Measurements from ENCODE around the gene YTHDF1. TPM values are rescaled to one million over a fixed set of nuclear protein-coding genes. Genes with fewer than 3 reads are reported as not detected.

Gene YTHDF1
- total RNA-seq, 1 donor from 2014 or later: 59.0 TPM

DNA sequence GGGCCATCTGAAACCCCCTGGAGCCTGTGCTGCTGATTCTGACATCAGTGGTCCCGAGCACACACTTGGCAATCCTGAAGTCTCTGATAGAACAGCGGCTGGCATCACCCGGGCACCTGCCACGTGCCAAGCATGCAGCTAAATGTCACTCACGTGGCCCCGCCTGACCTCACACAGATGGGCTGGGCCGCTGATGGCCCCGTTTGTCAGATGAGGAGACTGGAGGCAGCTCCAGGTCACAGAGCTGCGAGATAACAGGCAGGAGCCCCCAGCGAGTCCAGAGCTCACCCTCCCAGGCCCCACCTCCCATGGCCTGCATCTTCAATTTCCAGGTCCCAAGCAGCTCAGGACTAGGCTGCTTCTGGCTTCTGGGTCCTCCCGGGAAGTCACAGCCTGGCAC lies 67.2 kb downstream of the YTHDF1 start:
- Mint-ChIP-seq H3K27ac (ENCODE audit: unreplicated experiment) (no peak overlapping the region), H3K9me3 (peaks cover 9% of the 10 kb centered on the region), H3K4me1 (peaks cover 8% of the 10 kb centered on the region), H3K36me3 (ENCODE audit: low read depth) (peaks cover 6% of the 10 kb centered on the region), H3K27me3 (ENCODE audit: low read depth) (peaks cover 29% of the 10 kb centered on the region), H3K4me3 (no peak overlapping the region)
- TF ChIP-seq, protein P1, sequence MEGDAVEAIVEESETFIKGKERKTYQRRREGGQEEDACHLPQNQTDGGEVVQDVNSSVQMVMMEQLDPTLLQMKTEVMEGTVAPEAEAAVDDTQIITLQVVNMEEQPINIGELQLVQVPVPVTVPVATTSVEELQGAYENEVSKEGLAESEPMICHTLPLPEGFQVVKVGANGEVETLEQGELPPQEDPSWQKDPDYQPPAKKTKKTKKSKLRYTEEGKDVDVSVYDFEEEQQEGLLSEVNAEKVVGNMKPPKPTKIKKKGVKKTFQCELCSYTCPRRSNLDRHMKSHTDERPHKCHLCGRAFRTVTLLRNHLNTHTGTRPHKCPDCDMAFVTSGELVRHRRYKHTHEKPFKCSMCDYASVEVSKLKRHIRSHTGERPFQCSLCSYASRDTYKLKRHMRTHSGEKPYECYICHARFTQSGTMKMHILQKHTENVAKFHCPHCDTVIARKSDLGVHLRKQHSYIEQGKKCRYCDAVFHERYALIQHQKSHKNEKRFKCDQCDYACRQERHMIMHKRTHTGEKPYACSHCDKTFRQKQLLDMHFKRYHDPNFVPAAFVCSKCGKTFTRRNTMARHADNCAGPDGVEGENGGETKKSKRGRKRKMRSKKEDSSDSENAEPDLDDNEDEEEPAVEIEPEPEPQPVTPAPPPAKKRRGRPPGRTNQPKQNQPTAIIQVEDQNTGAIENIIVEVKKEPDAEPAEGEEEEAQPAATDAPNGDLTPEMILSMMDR (conservative IDR thresholded peaks at IDR 0.05): no peak
- no peak for DNase-seq (ENCODE audit: low read depth, low spot score)

DNA sequence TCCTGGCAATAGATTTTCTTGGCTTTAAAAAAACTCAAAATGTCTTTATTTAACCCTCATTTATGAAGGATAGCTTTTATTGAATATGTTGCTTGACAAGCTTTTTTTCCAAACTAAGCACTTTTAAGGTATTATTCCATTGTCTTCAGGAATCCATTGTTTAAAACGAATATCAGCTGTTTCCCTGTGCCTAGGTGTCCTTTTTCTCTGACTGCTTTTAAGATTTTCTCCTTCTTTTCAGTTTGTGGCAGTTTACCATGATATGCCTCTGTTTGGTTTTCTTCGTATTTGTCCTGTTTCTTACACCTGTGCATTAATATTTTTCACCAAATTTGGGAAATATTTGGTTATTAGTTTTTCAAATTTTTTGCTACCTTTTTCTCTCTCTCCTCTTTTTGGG lies 68.4 kb downstream of the YTHDF1 start:
- Mint-ChIP-seq H3K27ac (ENCODE audit: unreplicated experiment) (no peak overlapping the region), H3K9me3 (peaks cover 9% of the 10 kb centered on the region), H3K4me3 (no peak overlapping the region), H3K36me3 (ENCODE audit: low read depth) (peaks cover 6% of the 10 kb centered on the region), H3K4me1 (peaks cover 14% of the 10 kb centered on the region), H3K27me3 (ENCODE audit: low read depth) (peaks cover 30% of the 10 kb centered on the region)
- DNase-seq (ENCODE audit: low read depth, low spot score): no peak
- TF ChIP-seq, protein P1 (conservative IDR thresholded peaks at IDR 0.05): no peak

Small RNA genes lying within 50 kb of the gene (microRNA-seq; reads per million reads assigned to microRNA genes)
- gene MIR124-3 (6.5 reads per million, percentile 5 among the genes with 10 or more reads in this experiment), gene MIR3196 (not detected)

Other genes with a start within 250 kb of the YTHDF1 start
- gene BHLHE23, start 209.2 kb downstream of the YTHDF1 start, total RNA-seq: not detected in 2 replicates
- gene BIRC7, start 19.8 kb upstream of the YTHDF1 start, total RNA-seq: 6.1 and 6.9 TPM in 2 replicates
- gene NKAIN4, start 38.3 kb upstream of the YTHDF1 start, total RNA-seq: 42.4 and 44.0 TPM in 2 replicates
- 128 and 132 TPM in 2 replicates for gene ARFGAP1, start 56.7 kb upstream of the YTHDF1 start, total RNA-seq
- gene COL20A1, start 77.1 kb upstream of the YTHDF1 start, total RNA-seq: 8.9 and 10.2 TPM in 2 replicates
- 5.4 and 6.3 TPM in 2 replicates for gene CHRNA4, start 145.2 kb upstream of the YTHDF1 start, total RNA-seq

Measured in neural crest cell (in vitro differentiated cells).